Ishikawa (cell line): ENCODE data around the gene FMNL2.

Experiments used
- CEBPB ChIP-seq: IDR thresholded peaks from 2 replicates; pipeline ENCODE4 v1.6.1; 2012
- CREB1 ChIP-seq: IDR thresholded peaks from 2 replicates; pipeline ENCODE4 v1.6.1; 2012; ENCODE audit warnings: low read depth
- EGR1 ChIP-seq: IDR thresholded peaks from 2 replicates; pipeline ENCODE4 v1.6.1; 2012
- EP300 ChIP-seq: IDR thresholded peaks from 2 replicates; pipeline ENCODE4 v1.6.1; 2012; ENCODE audit warnings: borderline replicate concordance
- FOXM1 ChIP-seq: IDR thresholded peaks from 2 replicates; pipeline ENCODE4 v1.6.1; 2012; ENCODE audit warnings: low read depth, borderline replicate concordance
- MAX ChIP-seq: IDR thresholded peaks from 2 replicates; pipeline ENCODE4 v1.6.1; 2012
- NFIC ChIP-seq: IDR thresholded peaks from 2 replicates; pipeline ENCODE4 v1.6.1; 2012
- RAD21 ChIP-seq: IDR thresholded peaks from 2 replicates; pipeline ENCODE4 v1.6.1; 2012; ENCODE audit warnings: low read depth
- REST ChIP-seq: IDR thresholded peaks from 2 replicates; pipeline ENCODE4 v1.6.1; 2012; ENCODE audit warnings: low read depth, mild to moderate bottlenecking
- TAF1 ChIP-seq: IDR thresholded peaks from 2 replicates; pipeline ENCODE4 v1.6.1; 2012; ENCODE audit warnings: low read depth, mild to moderate bottlenecking
- TCF12 ChIP-seq: IDR thresholded peaks from 2 replicates; pipeline ENCODE4 v1.6.1; 2012; ENCODE audit warnings: low read depth
- TEAD4 ChIP-seq: IDR thresholded peaks from 2 replicates; pipeline ENCODE4 v1.6.1; 2012
- USF1 ChIP-seq: IDR thresholded peaks from 2 replicates; pipeline ENCODE4 v1.6.1; 2012
- YY1 ChIP-seq: IDR thresholded peaks from 2 replicates; pipeline ENCODE4 v1.6.1; 2012; ENCODE audit warnings: low read depth
- ZBTB7A ChIP-seq: IDR thresholded peaks from 2 replicates; pipeline ENCODE4 v1.6.1; 2012; ENCODE audit warnings: low read depth

FMNL2 gene

GRCh38 chr2:152393377-152393776 is 58.4 kb downstream of the FMNL2 start:
- TF ChIP-seq USF1 = no peak

GRCh38 chr2:152394326-152394725 is 59.4 kb downstream of the FMNL2 start:
- no peak for TF ChIP-seq TCF12
- no peak for TF ChIP-seq TEAD4
- TF ChIP-seq ZBTB7A = no peak
- no peak for TF ChIP-seq CREB1
- no peak for TF ChIP-seq EP300
- no peak for TF ChIP-seq TAF1
- TF ChIP-seq USF1 = no peak
- TF ChIP-seq EGR1 = no peak
- no peak for TF ChIP-seq YY1

- no peak for TF ChIP-seq TEAD4
These were observed 60.1 kb downstream of the FMNL2 start for GRCh38 chr2:152395103-152395502.

GRCh38 chr2:152395572-152395971 is 60.6 kb downstream of the FMNL2 start:
- TF ChIP-seq TCF12 (no peak), REST (no peak), TAF1 (no peak), RAD21 (no peak), NFIC (no peak)

- TF ChIP-seq EP300 (no peak), FOXM1 (no peak), USF1 (no peak), MAX (no peak), RAD21 (no peak), EGR1 (no peak), ZBTB7A (no peak), CREB1 (no peak), TEAD4 (no peak), REST (no peak)
These were observed 61.1 kb downstream of the FMNL2 start for GRCh38 chr2:152396051-152396511.

GRCh38 chr2:152396763-152397162 is 61.8 kb downstream of the FMNL2 start:
- TF ChIP-seq FOXM1 = no peak
- TF ChIP-seq TAF1 = no peak
- no peak for TF ChIP-seq CEBPB
- no peak for TF ChIP-seq RAD21
- TF ChIP-seq MAX = no peak
- TF ChIP-seq EGR1 = no peak
- TF ChIP-seq ZBTB7A = no peak

- TF ChIP-seq RAD21 = no peak
- TF ChIP-seq TCF12 = no peak
These were observed 64.0 kb downstream of the FMNL2 start for GRCh38 chr2:152399003-152399402.
